GM18907 (cell line): ENCODE measurements around the gene BIN1.
"Not testable (repeated sequence)": the region's sequence is repeated elsewhere in the genome, so short reads cannot be mapped to it uniquely, and the experiment has no call there.

ENCODE experiments used
- ATAC-seq: cut with Tn5 transposase; IDR thresholded peaks from one replicate; pipeline ENCODE4 v1.9.1; 2021; ENCODE audit warnings: mild to moderate bottlenecking, moderate library complexity; ENCODE audit not compliant: unreplicated experiment

The BIN1 gene

GRCh38 chr2:127048618-127048935, 58.4 kb downstream of the BIN1 start:
- ATAC-seq: no peak

GRCh38 chr2:127047716-127048617, 59.0 kb downstream of the BIN1 start:
- no peak for ATAC-seq

GRCh38 chr2:127047054-127047453, 59.9 kb downstream of the BIN1 start:
- ATAC-seq: no peak

- no peak for ATAC-seq
These were observed 60.4 kb downstream of the BIN1 start for GRCh38 chr2:127046579-127046978.

- ATAC-seq: no peak
These were observed 61.0 kb downstream of the BIN1 start for GRCh38 chr2:127045792-127046501.

- no peak for ATAC-seq
These were observed 61.8 kb downstream of the BIN1 start for GRCh38 chr2:127044977-127045661.

- no peak for ATAC-seq
These were observed 62.7 kb downstream of the BIN1 start for GRCh38 chr2:127044165-127044718.

GRCh38 chr2:127043367-127044164, 63.4 kb downstream of the BIN1 start:
- no peak for ATAC-seq

GRCh38 chr2:127041259-127041970, 65.5 kb downstream of the BIN1 start:
- ATAC-seq: no peak

- ATAC-seq: no peak
These were observed 66.8 kb downstream of the BIN1 start for GRCh38 chr2:127040169-127040568.

- ATAC-seq: peak; percentile 71
These were observed 67.4 kb downstream of the BIN1 start for GRCh38 chr2:127039387-127040031.

- no peak for ATAC-seq
These were observed 69.5 kb downstream of the BIN1 start for GRCh38 chr2:127037476-127037875.

- peak; percentile 85 for ATAC-seq
These were observed 71.9 kb downstream of the BIN1 start for GRCh38 chr2:127034883-127035611.

GRCh38 chr2:127034051-127034450, 72.9 kb downstream of the BIN1 start:
- ATAC-seq: no peak

- no peak for ATAC-seq
These were observed 74.3 kb downstream of the BIN1 start for GRCh38 chr2:127032621-127033020.

GRCh38 chr2:127029350-127030051, 77.5 kb downstream of the BIN1 start:
- no peak for ATAC-seq

GRCh38 chr2:127028745-127029144, 78.2 kb downstream of the BIN1 start:
- ATAC-seq: not testable (repeated sequence)

- ATAC-seq: no peak
These were observed 79.2 kb downstream of the BIN1 start for GRCh38 chr2:127027715-127028114.
